ENCODE results near the gene CRB2.

- TF ChIP-seq CEBPB (IDR thresholded peaks at IDR 0.05) (no peak), MAX (IDR thresholded peaks at IDR 0.05) (no peak), TAF1 (IDR thresholded peaks at IDR 0.05; ENCODE audit: low read depth) (no peak), EGR1 (IDR thresholded peaks at IDR 0.05) (no peak), TCF12 (IDR thresholded peaks at IDR 0.05; ENCODE audit: low read depth) (no peak), RAD21 (IDR thresholded peaks at IDR 0.05; ENCODE audit: low read depth) (no peak)
- TF ChIP-seq, protein P1, sequence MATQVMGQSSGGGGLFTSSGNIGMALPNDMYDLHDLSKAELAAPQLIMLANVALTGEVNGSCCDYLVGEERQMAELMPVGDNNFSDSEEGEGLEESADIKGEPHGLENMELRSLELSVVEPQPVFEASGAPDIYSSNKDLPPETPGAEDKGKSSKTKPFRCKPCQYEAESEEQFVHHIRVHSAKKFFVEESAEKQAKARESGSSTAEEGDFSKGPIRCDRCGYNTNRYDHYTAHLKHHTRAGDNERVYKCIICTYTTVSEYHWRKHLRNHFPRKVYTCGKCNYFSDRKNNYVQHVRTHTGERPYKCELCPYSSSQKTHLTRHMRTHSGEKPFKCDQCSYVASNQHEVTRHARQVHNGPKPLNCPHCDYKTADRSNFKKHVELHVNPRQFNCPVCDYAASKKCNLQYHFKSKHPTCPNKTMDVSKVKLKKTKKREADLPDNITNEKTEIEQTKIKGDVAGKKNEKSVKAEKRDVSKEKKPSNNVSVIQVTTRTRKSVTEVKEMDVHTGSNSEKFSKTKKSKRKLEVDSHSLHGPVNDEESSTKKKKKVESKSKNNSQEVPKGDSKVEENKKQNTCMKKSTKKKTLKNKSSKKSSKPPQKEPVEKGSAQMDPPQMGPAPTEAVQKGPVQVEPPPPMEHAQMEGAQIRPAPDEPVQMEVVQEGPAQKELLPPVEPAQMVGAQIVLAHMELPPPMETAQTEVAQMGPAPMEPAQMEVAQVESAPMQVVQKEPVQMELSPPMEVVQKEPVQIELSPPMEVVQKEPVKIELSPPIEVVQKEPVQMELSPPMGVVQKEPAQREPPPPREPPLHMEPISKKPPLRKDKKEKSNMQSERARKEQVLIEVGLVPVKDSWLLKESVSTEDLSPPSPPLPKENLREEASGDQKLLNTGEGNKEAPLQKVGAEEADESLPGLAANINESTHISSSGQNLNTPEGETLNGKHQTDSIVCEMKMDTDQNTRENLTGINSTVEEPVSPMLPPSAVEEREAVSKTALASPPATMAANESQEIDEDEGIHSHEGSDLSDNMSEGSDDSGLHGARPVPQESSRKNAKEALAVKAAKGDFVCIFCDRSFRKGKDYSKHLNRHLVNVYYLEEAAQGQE (IDR thresholded peaks at IDR 0.05; ENCODE audit: low read depth), result no peak
These were observed 20.0 kb upstream of the CRB2 start for GRCh38 chr9:123335986-123336329.
